GM12875 (cell line): ENCODE results near the gene RPS27.
"Not testable (repeated sequence)": the region's sequence is repeated elsewhere in the genome, so short reads cannot be mapped to it uniquely, and the experiment has no call there.

Experiments used
- H3K4me3 ChIP-seq: one replicate; pipeline ENCODE4 v1.5.1; 2011; ENCODE audit warnings: low read depth, low read length, control low read depth
- TF ChIP-seq, protein P1 (sequence below): IDR thresholded peaks from 2 replicates; pipeline ENCODE4 v1.5.1; 2011; ENCODE audit warnings: low read depth, mild to moderate bottlenecking, control low read depth, inconsistent platforms, low read length, moderate library complexity, borderline replicate concordance; ENCODE audit not compliant: insufficient read depth

The RPS27 gene

DNA sequence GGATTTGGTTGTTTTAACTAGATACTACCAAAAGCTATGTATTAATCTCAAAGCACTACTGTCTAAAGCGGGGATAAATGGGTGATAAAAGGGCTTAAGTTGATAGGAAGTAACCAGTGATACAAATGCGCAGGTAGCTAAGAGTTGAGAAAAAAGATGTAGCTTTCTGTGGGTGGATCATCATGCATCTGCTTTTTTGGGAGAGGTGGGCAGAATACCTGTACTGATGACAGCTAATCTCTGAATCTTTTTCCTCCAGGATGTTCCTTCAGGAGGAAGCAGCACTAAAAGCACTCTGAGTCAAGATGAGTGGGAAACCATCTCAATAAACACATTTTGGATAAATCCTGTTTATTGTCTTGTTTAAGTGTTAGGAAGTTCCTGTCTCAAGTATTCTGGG lies 1.2 kb downstream of the RPS27 start:
- H3K4me3 ChIP-seq = peak overlapping the region; percentile 85
- TF ChIP-seq, protein P1, sequence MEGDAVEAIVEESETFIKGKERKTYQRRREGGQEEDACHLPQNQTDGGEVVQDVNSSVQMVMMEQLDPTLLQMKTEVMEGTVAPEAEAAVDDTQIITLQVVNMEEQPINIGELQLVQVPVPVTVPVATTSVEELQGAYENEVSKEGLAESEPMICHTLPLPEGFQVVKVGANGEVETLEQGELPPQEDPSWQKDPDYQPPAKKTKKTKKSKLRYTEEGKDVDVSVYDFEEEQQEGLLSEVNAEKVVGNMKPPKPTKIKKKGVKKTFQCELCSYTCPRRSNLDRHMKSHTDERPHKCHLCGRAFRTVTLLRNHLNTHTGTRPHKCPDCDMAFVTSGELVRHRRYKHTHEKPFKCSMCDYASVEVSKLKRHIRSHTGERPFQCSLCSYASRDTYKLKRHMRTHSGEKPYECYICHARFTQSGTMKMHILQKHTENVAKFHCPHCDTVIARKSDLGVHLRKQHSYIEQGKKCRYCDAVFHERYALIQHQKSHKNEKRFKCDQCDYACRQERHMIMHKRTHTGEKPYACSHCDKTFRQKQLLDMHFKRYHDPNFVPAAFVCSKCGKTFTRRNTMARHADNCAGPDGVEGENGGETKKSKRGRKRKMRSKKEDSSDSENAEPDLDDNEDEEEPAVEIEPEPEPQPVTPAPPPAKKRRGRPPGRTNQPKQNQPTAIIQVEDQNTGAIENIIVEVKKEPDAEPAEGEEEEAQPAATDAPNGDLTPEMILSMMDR = no peak

DNA sequence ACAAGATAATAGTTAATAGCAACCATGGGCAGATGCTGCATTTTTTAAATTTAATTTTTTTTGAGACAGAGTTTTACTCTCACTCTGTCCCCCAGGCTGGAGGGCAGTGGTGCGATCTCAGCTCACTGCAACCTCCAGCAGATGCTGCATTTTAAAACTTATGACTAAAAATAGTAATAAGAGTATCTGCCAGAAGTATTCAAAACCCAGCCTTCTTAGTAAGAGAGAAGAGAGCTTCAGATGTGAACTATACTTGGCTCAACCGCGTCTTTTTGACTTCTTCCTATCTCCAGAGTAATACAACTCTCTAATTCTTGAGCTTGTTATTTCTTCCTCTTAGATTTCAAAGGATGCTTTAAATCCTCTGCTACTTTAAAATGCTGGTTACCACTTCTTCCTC lies 4.6 kb downstream of the RPS27 start:
- H3K4me3 ChIP-seq = no peak overlapping the region
- TF ChIP-seq, protein P1 = no peak

DNA sequence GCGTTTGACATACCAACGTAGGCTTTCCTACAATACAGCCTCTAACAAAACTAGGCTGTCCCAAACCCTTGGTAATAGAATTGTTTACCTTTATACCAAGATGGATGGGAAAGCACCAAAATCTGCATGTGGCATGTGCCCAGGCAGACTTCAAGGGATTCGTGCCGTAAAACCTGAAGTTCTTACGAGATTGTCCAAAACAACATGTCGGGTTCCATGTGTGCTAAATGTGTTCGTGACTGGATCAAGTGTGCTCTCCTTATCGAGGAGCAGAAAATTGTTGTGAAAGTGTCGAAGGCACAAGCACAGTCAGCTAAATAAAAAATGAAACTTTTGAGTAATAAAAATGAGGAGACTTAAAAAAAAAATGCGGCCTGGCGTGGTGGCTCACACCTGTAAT lies 5.1 kb downstream of the RPS27 start:
- TF ChIP-seq, protein P1 = no peak
- no peak overlapping the region for H3K4me3 ChIP-seq

DNA sequence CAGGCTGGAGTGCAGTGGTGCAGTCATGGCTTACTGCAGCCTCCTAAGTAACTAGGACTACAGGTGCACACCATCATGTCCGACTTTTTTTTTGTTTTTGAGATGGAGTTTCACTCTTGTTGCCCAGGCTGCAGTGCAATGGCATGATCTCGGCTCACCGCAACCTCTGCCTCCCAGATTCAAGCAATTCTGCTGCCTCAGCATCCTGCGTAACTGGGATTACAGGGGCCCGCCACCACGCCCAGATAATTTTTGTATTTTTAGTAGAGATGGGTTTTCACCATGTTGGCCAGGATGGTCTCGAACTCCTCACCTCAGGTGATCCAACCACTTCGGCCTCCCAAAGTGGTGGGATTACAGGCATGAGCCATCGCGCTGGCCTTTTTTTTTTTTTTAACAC lies 6.3 kb downstream of the RPS27 start:
- not testable (repeated sequence) for H3K4me3 ChIP-seq

DNA sequence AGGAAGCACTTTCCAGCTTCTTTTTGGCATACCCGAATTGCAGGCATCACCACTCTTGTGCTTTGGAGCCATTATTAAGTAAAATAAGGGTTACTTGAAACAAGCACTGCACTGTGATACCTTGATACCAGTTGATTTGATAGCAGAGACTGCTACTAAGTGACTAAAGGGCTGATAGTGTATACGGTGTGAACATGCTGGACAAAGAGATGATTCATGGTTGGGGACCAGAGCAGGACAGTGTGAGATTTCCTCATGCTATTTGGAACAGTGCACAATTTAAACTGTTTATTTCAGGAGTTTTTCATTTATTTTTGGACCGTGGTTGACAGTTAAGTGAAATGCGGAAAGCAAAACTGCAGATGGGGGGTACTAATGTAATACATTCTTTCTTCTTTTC lies 9.9 kb downstream of the RPS27 start:
- no peak overlapping the region for H3K4me3 ChIP-seq
- TF ChIP-seq, protein P1 = no peak

DNA sequence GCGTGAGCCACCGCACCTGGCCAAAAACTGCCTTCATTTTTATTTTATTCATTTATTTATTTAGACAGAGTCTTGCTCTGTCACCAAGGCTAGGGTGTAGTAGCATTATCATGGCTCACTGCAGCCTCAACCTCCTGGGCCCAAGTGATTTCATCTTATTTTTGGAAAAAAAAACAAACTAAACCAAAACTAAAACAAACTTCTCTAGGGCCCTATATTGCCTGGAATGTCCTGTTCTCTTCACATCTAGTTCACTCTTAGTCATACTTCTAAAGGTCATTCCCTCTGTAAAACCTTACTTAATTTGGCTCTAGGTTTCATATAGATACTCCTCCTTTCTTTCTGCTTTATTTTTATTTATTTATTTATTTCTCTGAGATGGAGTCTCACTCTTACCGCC lies 15.6 kb downstream of the RPS27 start:
- H3K4me3 ChIP-seq = no peak overlapping the region
- TF ChIP-seq, protein P1 = no peak

DNA sequence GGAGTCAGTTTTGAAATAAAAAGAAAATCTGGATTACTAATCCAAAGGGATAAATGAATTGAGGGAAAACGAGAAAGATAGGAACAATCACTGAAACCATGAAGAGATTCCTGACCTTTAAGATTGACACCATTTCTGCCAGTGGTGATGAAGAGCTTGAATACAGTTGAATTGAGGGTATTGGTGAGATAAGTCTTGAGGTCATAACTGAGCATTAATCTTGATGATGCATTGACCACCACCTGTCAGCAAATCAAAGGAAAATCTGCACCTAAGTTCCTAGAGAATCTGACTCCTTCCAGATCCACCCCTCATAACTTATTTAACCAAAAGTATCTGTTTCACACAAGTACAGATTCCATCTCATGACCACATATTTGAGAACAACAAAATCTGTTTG lies 21.6 kb downstream of the RPS27 start:
- no peak overlapping the region for H3K4me3 ChIP-seq
- TF ChIP-seq, protein P1 = no peak

DNA sequence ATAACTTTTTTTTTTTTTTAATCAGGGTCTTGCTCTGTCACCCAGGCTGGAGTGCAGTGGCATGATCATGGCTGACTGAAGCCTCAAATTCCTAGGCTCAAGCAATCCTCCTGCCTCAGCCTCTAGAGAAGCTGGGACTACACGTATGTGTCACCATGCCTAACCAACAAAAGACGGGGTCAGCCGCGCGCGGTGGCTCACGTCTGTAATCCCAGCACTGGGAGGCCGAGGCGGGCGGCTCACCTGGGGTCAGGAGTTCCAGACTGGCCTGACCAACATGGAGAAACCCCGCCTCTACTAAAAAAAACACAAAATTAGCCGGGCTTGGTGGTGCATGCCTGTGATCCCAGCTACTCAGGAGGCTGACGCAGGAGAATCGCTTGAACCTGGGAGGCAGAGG lies 22.0 kb downstream of the RPS27 start:
- H3K4me3 ChIP-seq = not testable (repeated sequence)
